Epithelial cell of proximal tubule (primary cell): Measurements from ENCODE around the gene DNAI1. TPM values are rescaled to one million over a fixed set of nuclear protein-coding genes. Genes with fewer than 3 reads are reported as not detected.
"Not testable (repeated sequence)": the region's sequence is repeated elsewhere in the genome, so short reads cannot be mapped to it uniquely, and the experiment has no call there.

Experiments used
- DNase-seq: peaks from one replicate; pipeline ENCODE4 v3.0.0-alpha.2; 2011; ENCODE audit warnings: low read depth
- H3K4me3 ChIP-seq: 2 replicates; pipeline ENCODE4 v1.5.1; 2011; ENCODE audit warnings: low read depth, mild to moderate bottlenecking, low read length
- CTCF ChIP-seq: conservative IDR thresholded peaks from 2 replicates; pipeline ENCODE4 v1.5.1; 2012; ENCODE audit warnings: low read depth, mild to moderate bottlenecking, low read length
- total RNA-seq: library from RNA; depleted of rRNA; stranded (reverse); fragments of >200 nt; gene quantifications from 2 replicates; pipeline ENCODE4 v1.2.3, GENCODE V29; 2015

DNAI1 gene
- total RNA-seq, 1 donor from 2014 or later: 0.06 TPM

- TF ChIP-seq CTCF: no peak
- DNase-seq: no peak
These were observed 16.5 kb downstream of the DNAI1 start for GRCh38 chr9:34475097-34475496.

GRCh38 chr9:34477541-34477940 lies 18.9 kb downstream of the DNAI1 start:
- TF ChIP-seq CTCF: no peak
- no peak overlapping the region for H3K4me3 ChIP-seq
- DNase-seq: no peak

More at GRCh38 chr9:34475097-34475496, 16.5 kb downstream of the DNAI1 start:
- no peak overlapping the region for H3K4me3 ChIP-seq

GRCh38 chr9:34479431-34479866 lies 20.8 kb downstream of the DNAI1 start:
- no peak for TF ChIP-seq CTCF
- H3K4me3 ChIP-seq: no peak overlapping the region
- DNase-seq: no peak

GRCh38 chr9:34481620-34482019 lies 23.0 kb downstream of the DNAI1 start:
- DNase-seq: not testable (repeated sequence)

GRCh38 chr9:34482746-34483145 lies 24.1 kb downstream of the DNAI1 start:
- H3K4me3 ChIP-seq: not testable (repeated sequence)

More at GRCh38 chr9:34481620-34482019, 23.0 kb downstream of the DNAI1 start:
- H3K4me3 ChIP-seq: not testable (repeated sequence)

GRCh38 chr9:34484678-34485077 lies 26.1 kb downstream of the DNAI1 start:
- no peak for DNase-seq
- TF ChIP-seq CTCF: no peak
- no peak overlapping the region for H3K4me3 ChIP-seq

More at GRCh38 chr9:34482746-34483145, 24.1 kb downstream of the DNAI1 start:
- DNase-seq: not testable (repeated sequence)

- DNase-seq: no peak
- no peak overlapping the region for H3K4me3 ChIP-seq
- no peak for TF ChIP-seq CTCF
These were observed 27.2 kb downstream of the DNAI1 start for GRCh38 chr9:34485822-34486221.

- H3K4me3 ChIP-seq: no peak overlapping the region
- no peak for TF ChIP-seq CTCF
- DNase-seq: no peak
These were observed 28.0 kb downstream of the DNAI1 start for GRCh38 chr9:34486572-34486971.
